SK-N-SH treated with all-trans-retinoic acid at 6 μM for 48 hours (cell line): ENCODE results near the gene TMEM60.

Source experiments
- ATAC-seq: fragments of 200-7000 bp; cut with Tn5 transposase; 3 replicates; pipeline ENCODE4 v1.9.1; 2020; ENCODE audit warnings: mild to moderate bottlenecking, moderate library complexity
- ARNTL ChIP-seq: fragments of 450-650 bp; formaldehyde crosslinking; IDR thresholded peaks from 2 replicates; pipeline ENCODE4 v1.5.0; 2020; ENCODE audit warnings: low read depth, mild to moderate bottlenecking, moderate library complexity, borderline replicate concordance
- BACH2 ChIP-seq: fragments of 250-450 bp; sonication (Bioruptor Pico); IDR thresholded peaks from 2 replicates; pipeline ENCODE4 v1.9.0; 2021; ENCODE audit warnings: mild to moderate bottlenecking, borderline replicate concordance
- CREB5 ChIP-seq: fragments of 250-450 bp; sonication (Bioruptor Pico); IDR thresholded peaks from 2 replicates; pipeline ENCODE4 v1.5.1; 2020; ENCODE audit warnings: low read depth, mild to moderate bottlenecking, moderate library complexity
- CSDC2 ChIP-seq: fragments of 250-450 bp; sonication (Bioruptor Pico); IDR thresholded peaks from 2 replicates; pipeline ENCODE4 v1.5.0; 2020; ENCODE audit warnings: mild to moderate bottlenecking, moderate library complexity
- ESRRG ChIP-seq: fragments of 250-450 bp; sonication (Bioruptor Pico); IDR thresholded peaks from 2 replicates; pipeline ENCODE4 v1.6.1; 2021; ENCODE audit warnings: mild to moderate bottlenecking
- GLIS3 ChIP-seq: fragments of 250-450 bp; sonication (Bioruptor Pico); IDR thresholded peaks from 2 replicates; pipeline ENCODE4 v1.5.0; 2020; ENCODE audit warnings: mild to moderate bottlenecking, moderate library complexity
- ISL1 ChIP-seq: fragments of 250-450 bp; sonication (Bioruptor Pico); IDR thresholded peaks from 2 replicates; pipeline ENCODE4 v2.1.2; 2022; ENCODE audit warnings: mild to moderate bottlenecking, moderate library complexity
- OSR1 ChIP-seq: fragments of 250-450 bp; sonication (Bioruptor Pico); IDR thresholded peaks from 2 replicates; pipeline ENCODE4 v1.8.0; 2022; ENCODE audit warnings: moderate library complexity, mild to moderate bottlenecking, inconsistent platforms
- PATZ1 ChIP-seq: fragments of 250-450 bp; sonication (Bioruptor Pico); IDR thresholded peaks from 2 replicates; pipeline ENCODE4 v1.8.0; 2020; ENCODE audit warnings: mild to moderate bottlenecking, moderate library complexity, borderline replicate concordance
- POU6F1 ChIP-seq: fragments of 250-450 bp; sonication (Bioruptor Pico); IDR thresholded peaks from 2 replicates; pipeline ENCODE4 v1.8.0; 2021; ENCODE audit warnings: low read depth, mild to moderate bottlenecking, moderate library complexity, borderline replicate concordance
- PPARA ChIP-seq: fragments of 250-450 bp; sonication (Bioruptor Pico); IDR thresholded peaks from 2 replicates; pipeline ENCODE4 v1.5.0; 2020; ENCODE audit warnings: mild to moderate bottlenecking, borderline replicate concordance
- RARB ChIP-seq: fragments of 250-450 bp; sonication (Bioruptor Pico); IDR thresholded peaks from 2 replicates; pipeline ENCODE4 v1.8.0; 2021; ENCODE audit warnings: mild to moderate bottlenecking, moderate library complexity
- SNAI2 ChIP-seq: fragments of 250-450 bp; sonication (Bioruptor Pico); IDR thresholded peaks from 2 replicates; pipeline ENCODE4 v1.5.0; 2020; ENCODE audit warnings: mild to moderate bottlenecking, moderate library complexity
- TCF4 ChIP-seq: fragments of 250-450 bp; sonication (Bioruptor Pico); IDR thresholded peaks from 2 replicates; pipeline ENCODE4 v1.8.0; 2021; ENCODE audit warnings: mild to moderate bottlenecking, moderate library complexity, borderline replicate concordance
- TOX ChIP-seq: fragments of 250-450 bp; sonication (Bioruptor Pico); IDR thresholded peaks from 2 replicates; pipeline ENCODE4 v1.8.0; 2021; ENCODE audit warnings: mild to moderate bottlenecking, moderate library complexity, borderline replicate concordance
- ZC3H10 ChIP-seq: fragments of 250-450 bp; sonication (Bioruptor Pico); IDR thresholded peaks from 2 replicates; pipeline ENCODE4 v1.5.1; 2021; ENCODE audit warnings: mild to moderate bottlenecking, moderate library complexity
- ZFP3 ChIP-seq: fragments of 250-450 bp; sonication (Bioruptor Pico); IDR thresholded peaks from 2 replicates; pipeline ENCODE4 v1.5.0; 2020; ENCODE audit warnings: mild to moderate bottlenecking, moderate library complexity
- ZFP30 ChIP-seq: fragments of 450-650 bp; formaldehyde crosslinking; IDR thresholded peaks from 2 replicates; pipeline ENCODE4 v1.5.0; 2022; ENCODE audit warnings: mild to moderate bottlenecking, moderate library complexity
- ZNF70 ChIP-seq: fragments of 450-650 bp; formaldehyde crosslinking; IDR thresholded peaks from 2 replicates; pipeline ENCODE4 v1.5.0; 2020; ENCODE audit warnings: mild to moderate bottlenecking, moderate library complexity
- ZNF8 ChIP-seq: fragments of 450-650 bp; formaldehyde crosslinking; IDR thresholded peaks from 2 replicates; pipeline ENCODE4 v1.5.0; 2020; ENCODE audit warnings: mild to moderate bottlenecking, moderate library complexity
- TF ChIP-seq, protein P1 (sequence below): fragments of 250-450 bp; sonication (Bioruptor Pico); IDR thresholded peaks from 2 replicates; pipeline ENCODE4 v1.5.1; 2021; ENCODE audit warnings: mild to moderate bottlenecking, moderate library complexity
- TF ChIP-seq, protein P2 (sequence below): fragments of 250-450 bp; sonication (Bioruptor Pico); IDR thresholded peaks from 2 replicates; pipeline ENCODE4 v1.5.0; 2020; ENCODE audit warnings: mild to moderate bottlenecking, moderate library complexity

Gene TMEM60

GRCh38 chr7:77831953-77832352 lies 33.7 kb upstream of the TMEM60 start:
- no peak for TF ChIP-seq OSR1 (CRISPR knock-in tag)
- TF ChIP-seq GLIS3 (CRISPR knock-in tag): no peak
- no peak for TF ChIP-seq TOX (CRISPR knock-in tag)
- TF ChIP-seq, protein P1, sequence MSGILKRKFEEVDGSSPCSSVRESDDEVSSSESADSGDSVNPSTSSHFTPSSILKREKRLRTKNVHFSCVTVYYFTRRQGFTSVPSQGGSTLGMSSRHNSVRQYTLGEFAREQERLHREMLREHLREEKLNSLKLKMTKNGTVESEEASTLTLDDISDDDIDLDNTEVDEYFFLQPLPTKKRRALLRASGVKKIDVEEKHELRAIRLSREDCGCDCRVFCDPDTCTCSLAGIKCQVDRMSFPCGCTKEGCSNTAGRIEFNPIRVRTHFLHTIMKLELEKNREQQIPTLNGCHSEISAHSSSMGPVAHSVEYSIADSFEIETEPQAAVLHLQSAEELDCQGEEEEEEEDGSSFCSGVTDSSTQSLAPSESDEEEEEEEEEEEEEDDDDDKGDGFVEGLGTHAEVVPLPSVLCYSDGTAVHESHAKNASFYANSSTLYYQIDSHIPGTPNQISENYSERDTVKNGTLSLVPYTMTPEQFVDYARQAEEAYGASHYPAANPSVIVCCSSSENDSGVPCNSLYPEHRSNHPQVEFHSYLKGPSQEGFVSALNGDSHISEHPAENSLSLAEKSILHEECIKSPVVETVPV (CRISPR knock-in tag): no peak
- no peak for TF ChIP-seq ZFP30 (CRISPR knock-in tag)
- no peak for TF ChIP-seq POU6F1 (CRISPR knock-in tag)
- TF ChIP-seq CREB5: no peak
- TF ChIP-seq PATZ1: no peak
- no peak for TF ChIP-seq TCF4 (CRISPR knock-in tag)
- no peak for TF ChIP-seq ZC3H10 (CRISPR knock-in tag)
- TF ChIP-seq BACH2 (CRISPR knock-in tag): no peak
- no peak for TF ChIP-seq ZFP3
- TF ChIP-seq ESRRG: no peak
- no peak for TF ChIP-seq SNAI2 (CRISPR knock-in tag)
- no peak for TF ChIP-seq ZNF70 (CRISPR knock-in tag)
- TF ChIP-seq ARNTL (CRISPR knock-in tag): no peak
- no peak for TF ChIP-seq ISL1 (CRISPR knock-in tag)
- no peak for TF ChIP-seq RARB (CRISPR knock-in tag)
- TF ChIP-seq, protein P2, sequence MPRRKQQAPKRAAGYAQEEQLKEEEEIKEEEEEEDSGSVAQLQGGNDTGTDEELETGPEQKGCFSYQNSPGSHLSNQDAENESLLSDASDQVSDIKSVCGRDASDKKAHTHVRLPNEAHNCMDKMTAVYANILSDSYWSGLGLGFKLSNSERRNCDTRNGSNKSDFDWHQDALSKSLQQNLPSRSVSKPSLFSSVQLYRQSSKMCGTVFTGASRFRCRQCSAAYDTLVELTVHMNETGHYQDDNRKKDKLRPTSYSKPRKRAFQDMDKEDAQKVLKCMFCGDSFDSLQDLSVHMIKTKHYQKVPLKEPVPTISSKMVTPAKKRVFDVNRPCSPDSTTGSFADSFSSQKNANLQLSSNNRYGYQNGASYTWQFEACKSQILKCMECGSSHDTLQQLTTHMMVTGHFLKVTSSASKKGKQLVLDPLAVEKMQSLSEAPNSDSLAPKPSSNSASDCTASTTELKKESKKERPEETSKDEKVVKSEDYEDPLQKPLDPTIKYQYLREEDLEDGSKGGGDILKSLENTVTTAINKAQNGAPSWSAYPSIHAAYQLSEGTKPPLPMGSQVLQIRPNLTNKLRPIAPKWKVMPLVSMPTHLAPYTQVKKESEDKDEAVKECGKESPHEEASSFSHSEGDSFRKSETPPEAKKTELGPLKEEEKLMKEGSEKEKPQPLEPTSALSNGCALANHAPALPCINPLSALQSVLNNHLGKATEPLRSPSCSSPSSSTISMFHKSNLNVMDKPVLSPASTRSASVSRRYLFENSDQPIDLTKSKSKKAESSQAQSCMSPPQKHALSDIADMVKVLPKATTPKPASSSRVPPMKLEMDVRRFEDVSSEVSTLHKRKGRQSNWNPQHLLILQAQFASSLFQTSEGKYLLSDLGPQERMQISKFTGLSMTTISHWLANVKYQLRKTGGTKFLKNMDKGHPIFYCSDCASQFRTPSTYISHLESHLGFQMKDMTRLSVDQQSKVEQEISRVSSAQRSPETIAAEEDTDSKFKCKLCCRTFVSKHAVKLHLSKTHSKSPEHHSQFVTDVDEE (CRISPR knock-in tag): no peak
- TF ChIP-seq ZNF8: no peak
- TF ChIP-seq, all 23 proteins: peak for 0

GRCh38 chr7:77831481-77831880 lies 33.2 kb upstream of the TMEM60 start:
- ATAC-seq: no peak
- no peak for TF ChIP-seq POU6F1 (CRISPR knock-in tag)
- TF ChIP-seq OSR1 (CRISPR knock-in tag): no peak
- no peak for TF ChIP-seq CSDC2 (CRISPR knock-in tag)
- no peak for TF ChIP-seq ZNF70 (CRISPR knock-in tag)
- no peak for TF ChIP-seq PATZ1
- no peak for TF ChIP-seq PPARA (CRISPR knock-in tag)
- TF ChIP-seq TOX (CRISPR knock-in tag): no peak
- TF ChIP-seq ZNF8: no peak
- no peak for TF ChIP-seq ESRRG
- no peak for TF ChIP-seq CREB5
- TF ChIP-seq ZC3H10 (CRISPR knock-in tag): no peak

More at GRCh38 chr7:77831953-77832352, 33.7 kb upstream of the TMEM60 start:
- ATAC-seq: no peak
